K562 (cell line): Measurements from ENCODE around the gene FAM53B. TPM values are rescaled to one million over a fixed set of nuclear protein-coding genes. Genes with fewer than 3 reads are reported as not detected.

Experiments
- ATAC-seq: fragments of 200-7000 bp; cut with Tn5 transposase; 3 replicates; pipeline ENCODE4 v1.9.1; 2020; ENCODE audit warnings: moderate library complexity
- BruUV-seq: library from RNA; stranded (reverse); fragments of 400-500 nt; replicated peaks from 2 replicates; lab custom pipeline; 2021; lab: Mats Ljungman, UMichigan
- CTCF ChIA-PET: fragments of 300-600 bp; formaldehyde crosslinking; extraction: SDS; loops from one replicate; lab custom pipeline; 2021; ENCODE audit warnings: low intra/inter-chr PET ratio; lab: Yijun Ruan, JAX
- POLR2A ChIA-PET: fragments of 300-600, 350-650 bp; sonication (Branson Sonifier 250); formaldehyde crosslinking; extraction: SDS; loops from one replicate; lab custom pipeline; 2021; ENCODE audit warnings: antibody characterized with exemption, inconsistent platforms; lab: Yijun Ruan, JAX
- DNase-seq, 4 experiments: peaks; one replicate each; pipeline versions ENCODE4 v3.0.0 to v3.0.0-alpha.2; 2011 to 2018; ENCODE audit warnings: low spot score in 3 of 4, mixed read lengths in 3 of 4; ENCODE audit errors: extremely low read depth in 1 of 4
- FAIRE-seq: peaks from 2 replicates; lab custom pipeline; 2011; peaks lifted over from hg19 to GRCh38; lab: Jason Lieb, UNC
- H2AFZ ChIP-seq: 2 replicates; pipeline ENCODE4 v1.6.0; 2011; ENCODE audit warnings: low read depth, low read length, control low read depth, inconsistent platforms
- H3K27ac ChIP-seq: fragments of 200-600 bp; 3 replicates; pipeline ENCODE4 v1.8.0; 2011; ENCODE audit warnings: low read depth, mild to moderate bottlenecking, control low read depth, inconsistent platforms, low read length, moderate library complexity, mixed read lengths; ENCODE audit errors: extremely low read depth
- H3K27me3 ChIP-seq, 2 experiments: fragments of 300-600 bp in 1 of 2; 2 replicates in 1 of 2; 3 replicates in 1 of 2; pipeline versions ENCODE4 v1.6.0 to v1.8.0; 2011; ENCODE audit warnings: inconsistent platforms in 2 of 2, low read length in 2 of 2, mild to moderate bottlenecking in 1 of 2, mixed read lengths in 1 of 2, moderate library complexity in 1 of 2; ENCODE audit not compliant: control insufficient read depth in 2 of 2, insufficient read depth in 2 of 2
- H3K36me3 ChIP-seq: fragments of 300-600 bp; 3 replicates; pipeline ENCODE4 v1.8.0; 2011; ENCODE audit warnings: mild to moderate bottlenecking, low read length, inconsistent platforms; ENCODE audit not compliant: control insufficient read depth, insufficient read depth
- H3K4me1 ChIP-seq, 2 experiments: fragments of 200-600 bp in 1 of 2; replicated peaks in 1 of 2; 2 replicates in 1 of 2; 3 replicates in 1 of 2; pipeline versions ENCODE4 v1.5.1 to v1.8.0; 2011; ENCODE audit warnings: inconsistent platforms in 2 of 2, low read length in 2 of 2, mild to moderate bottlenecking in 1 of 2, mixed read lengths in 1 of 2, moderate library complexity in 1 of 2; ENCODE audit not compliant: control insufficient read depth in 2 of 2, insufficient read depth in 2 of 2
- H3K4me2 ChIP-seq: 2 replicates; pipeline ENCODE4 v1.6.1; 2011; ENCODE audit warnings: low read length, control low read depth, inconsistent platforms, mixed read lengths; ENCODE audit not compliant: insufficient read depth
- H3K4me3 ChIP-seq: fragments of 200-600 bp; sonication (generic), shearing (Covaris generic); 2 replicates; pipeline ENCODE4 v1.5.1; 2016; ENCODE audit warnings: control low read depth, inconsistent platforms
- H3K79me2 ChIP-seq: fragments of 200-600 bp; 3 replicates; pipeline ENCODE4 v1.8.0; 2011; ENCODE audit warnings: low read length, inconsistent platforms; ENCODE audit not compliant: control insufficient read depth, insufficient read depth
- H3K9ac ChIP-seq, 2 experiments: 2 replicates each; pipeline versions ENCODE4 v1.6.0 to v1.6.1; 2011; ENCODE audit warnings: low read depth in 2 of 2, low read length in 2 of 2, control low read depth in 1 of 2, inconsistent platforms in 1 of 2, mild to moderate bottlenecking in 1 of 2, mixed read lengths in 1 of 2; ENCODE audit not compliant: insufficient read depth in 1 of 2
- H3K9me1 ChIP-seq: one replicate; pipeline ENCODE4 v1.6.0; 2011; ENCODE audit warnings: inconsistent platforms, mild to moderate bottlenecking, low read length, moderate library complexity; ENCODE audit not compliant: control insufficient read depth, insufficient read depth
- H3K9me3 ChIP-seq: replicated peaks from 2 replicates; pipeline ENCODE4 v1.5.1; 2011; ENCODE audit warnings: low read depth, low read length, inconsistent platforms; ENCODE audit not compliant: control insufficient read depth, insufficient read depth
- H4K20me1 ChIP-seq: replicated peaks from 2 replicates; pipeline ENCODE4 v1.6.1; 2011; ENCODE audit warnings: low read length, inconsistent platforms, mixed read lengths; ENCODE audit not compliant: control insufficient read depth, insufficient read depth
- ATF1 ChIP-seq, 2 experiments: fragments of 450-650 bp in 1 of 2; IDR thresholded peaks; 2 replicates each; pipeline ENCODE4 v1.6.1; 2016; ENCODE audit warnings: missing compliant biosample characterization in 1 of 2, missing genetic modification characterization in 1 of 2
- CHD7 ChIP-seq: fragments of 200-600 bp; sonication (generic); IDR thresholded peaks from one replicate; pipeline ENCODE4 v1.6.1; 2012; ENCODE audit warnings: mild to moderate bottlenecking, low read depth, low read length, inconsistent platforms
- KHSRP ChIP-seq: fragments of 450-650 bp; IDR thresholded peaks from 2 replicates; pipeline ENCODE4 v1.6.1; 2017
- POLR2G ChIP-seq: fragments of 200-400 bp; formaldehyde crosslinking; IDR thresholded peaks from 2 replicates; pipeline ENCODE4 v1.6.1; 2017; ENCODE audit warnings: low read depth, mild to moderate bottlenecking, antibody characterized with exemption, low read length, moderate library complexity
- RAD51 ChIP-seq: fragments of 450-650 bp; IDR thresholded peaks from 2 replicates; pipeline ENCODE4 v1.7.1; 2016; ENCODE audit warnings: low read depth, mild to moderate bottlenecking, borderline replicate concordance
- USF1 ChIP-seq: sonication (generic); formaldehyde crosslinking; IDR thresholded peaks from 2 replicates; pipeline ENCODE4 v1.9.0; 2022; ENCODE audit warnings: mild to moderate bottlenecking, missing genetic modification reagents
- VEZF1 ChIP-seq: fragments of 200-800 bp; sonication (Bioruptor generic); IDR thresholded peaks from 2 replicates; pipeline ENCODE4 v1.6.1; 2017; ENCODE audit warnings: missing genetic modification characterization, missing compliant biosample characterization
- ZFPM2 ChIP-seq: fragments of 250-450 bp; sonication (Bioruptor Pico); IDR thresholded peaks from 2 replicates; pipeline ENCODE4 v1.5.1; 2022; ENCODE audit warnings: mild to moderate bottlenecking
- WGBS: fragments of 100-300 bp; shearing (Covaris generic); methylation state at CpG from one replicate; pipeline ENCODE4 v1.1.6; 2016; ENCODE audit warnings: low coverage, mixed read lengths; ENCODE audit not compliant: insufficient coverage; ENCODE audit errors: missing lambda C conversion rate; 5-methylcytosine and 5-hydroxymethylcytosine counted together
- in situ Hi-C: fragments of 300-500 bp; cut with MboI; formaldehyde crosslinking; loops from 4 replicates; pipeline ENCODE4 v1.15.0; 2018; ENCODE audit warnings: inconsistent platforms, mixed read lengths
- intact Hi-C: fragments of 100-400 bp; cut with micrococcal nuclease; formaldehyde crosslinking; loops from 2 replicates; pipeline ENCODE4 v1.14.2; 2022
- polyA plus RNA-seq, 8 experiments: library from polyadenylated mRNA; depleted of rRNA in 4 of 8; stranded (reverse) in 5 of 8; unstranded in 3 of 8; fragments of >200 nt; fragmentation: Nextera tagmentation in 2 of 8; fragmentation: Illumina TruSeq in 1 of 8; extraction: Ambion mirVana in 2 of 8; extraction: Trizol in 1 of 8; gene quantifications; 2 replicates each; pipeline versions ENCODE4 v1.2.1 to v1.2.3, GENCODE V29; 2011 to 2014; ENCODE audit warnings: inconsistent platforms in 1 of 8, missing spikeins in 1 of 8
- total RNA-seq, 7 experiments: library from RNA; depleted of rRNA in 6 of 7; stranded (reverse); fragments of >200 nt in 6 of 7; fragmentation: Illumina TruSeq in 2 of 7; extraction: Trizol in 2 of 7; gene quantifications; 2 replicates each; pipeline versions ENCODE4 v1.2.1 to v1.2.3, GENCODE V29; 2011 to 2021; ENCODE audit warnings: low replicate concordance in 1 of 7

FAM53B gene
- total and polyA plus RNA-seq, 9 of the 15 experiments (the other 6 are each of a cell fraction or from before 2014, with no cell fraction given), result 0.03 to 16.5 (median 5.0) TPM

GRCh38 chr10:124608093-124608721 lies 136.0 kb downstream of the FAM53B start:
- H3K79me2 ChIP-seq, result no peaks in the 10 kb centered on the region
- no peak overlapping the region for H3K4me3 ChIP-seq
- H2AFZ ChIP-seq, result no peak overlapping the region
- in situ Hi-C loops, result no loop called here
- DNase-seq (no peak), ATAC-seq (no peak), FAIRE-seq (no peak)
- H3K9ac ChIP-seq, result no peak overlapping the region
- no peaks in the 10 kb centered on the region for H3K9me3 ChIP-seq
- no peaks in the 10 kb centered on the region for H3K36me3 ChIP-seq
- POLR2A ChIA-PET, result interaction anchor here (0.6 kb wide), 1 partner anchor 19 kb away, joined by 3 read pairs; no protein-coding TSS in a partner anchor
- no peak overlapping the region for H3K27ac ChIP-seq
- CTCF ChIA-PET, result no interaction called here
- no TSS peak for BruUV-seq
- H4K20me1 ChIP-seq, result no peaks in the 10 kb centered on the region
- H3K4me2 ChIP-seq, result no peak overlapping the region
- H3K9me1 ChIP-seq, result peaks cover 3% of the 10 kb centered on the region
- H3K4me1 ChIP-seq, result peaks cover 0 to 53% of the 10 kb centered on the region in 2 experiments; a peak in 3 of 5 replicates
- intact Hi-C loops, result no loop called here
- 54% methylated on average over 10 of the region's 14 CpGs for WGBS
- H3K27me3 ChIP-seq, result no peaks in the 10 kb centered on the region
- TF ChIP-seq RAD51 (peak; percentile 23; the same call in 1 of the 2 replicates), KHSRP (no peak), ZFPM2 (no peak), ATF1 (CRISPR knock-in tag; IDR thresholded peaks at IDR 0.05) (no peak), ATF1 (tag; IDR thresholded peaks at IDR 0.05) (no peak), CHD7 (no peak), VEZF1 (CRISPR knock-in tag) (no peak), USF1 (CRISPR knock-in tag) (peak; percentile 15; the same call in 1 of the 2 replicates), POLR2G (0 out of 2 replicates have a peak, but pooled peaks have one; percentile 9)
